Mucosa of descending colon (tissue), 3 donors: ENCODE results near the gene BBOX1. TPM values are rescaled to one million over a fixed set of nuclear protein-coding genes. Genes with fewer than 3 reads are reported as not detected.
A peak's percentile ranks its signal among the peaks of the same experiment; 100 is the strongest.

Experiments used
- ATAC-seq: fragments of 200-7000 bp; cut with Tn5 transposase; one replicate; pipeline ENCODE4 v1.9.1; 2020; ENCODE audit warnings: mild to moderate bottlenecking, moderate library complexity
- DNase-seq, 3 donors: peaks; one replicate each; pipeline ENCODE4 v3.0.0-alpha.2; 2020
- H3K36me3 ChIP-seq: fragments of 200-600 bp; one replicate; pipeline ENCODE4 v1.8.0; 2021; ENCODE audit warnings: low read depth, mild to moderate bottlenecking
- H3K4me1 ChIP-seq: fragments of 200-600 bp; one replicate; pipeline ENCODE4 v1.8.0; 2021; ENCODE audit warnings: low read depth, mild to moderate bottlenecking
- H3K4me3 ChIP-seq: fragments of 200-600 bp; one replicate; pipeline ENCODE4 v1.8.0; 2021; ENCODE audit warnings: mild to moderate bottlenecking
- H3K9me3 ChIP-seq: fragments of 200-600 bp; one replicate; pipeline ENCODE4 v1.8.0; 2021; ENCODE audit warnings: mild to moderate bottlenecking
- intact Hi-C, 2 donors: fragments of 100-400 bp; cut with DNase I in 1 of 2; cut with micrococcal nuclease in 1 of 2; formaldehyde crosslinking; loops; one replicate each; pipeline versions ENCODE4 v1.11.0 to v1.11.1; 2022; cut with DNase I, micrococcal nuclease
- total RNA-seq, 3 donors: library from RNA; stranded (reverse); fragmentation: NEBNext Ultra II Directional in 2 of 3; extraction: Animal tissue kit (Norgen Biotek cat#: 25700) in 2 of 3; gene quantifications; one replicate each; pipeline versions ENCODE4 v1.2.1 to v1.2.4, GENCODE V29; 2021 to 2023
- TF ChIP-seq, protein P1 (sequence below): fragments of 200-600 bp; IDR thresholded peaks from one replicate; pipeline ENCODE4 v1.8.0; 2022; ENCODE audit warnings: antibody characterized with exemption, mild to moderate bottlenecking
- donor health status: DM: no; HTN: no; CAD: no; lungs with moderate emphysema.
- donor health status: DM: no; HTN: no; CAD: no.
- donor health status: DM: no; HTN: yes; CAD: no.

Gene BBOX1
- total RNA-seq, 3 donors from 2014 or later: not detected

DNA sequence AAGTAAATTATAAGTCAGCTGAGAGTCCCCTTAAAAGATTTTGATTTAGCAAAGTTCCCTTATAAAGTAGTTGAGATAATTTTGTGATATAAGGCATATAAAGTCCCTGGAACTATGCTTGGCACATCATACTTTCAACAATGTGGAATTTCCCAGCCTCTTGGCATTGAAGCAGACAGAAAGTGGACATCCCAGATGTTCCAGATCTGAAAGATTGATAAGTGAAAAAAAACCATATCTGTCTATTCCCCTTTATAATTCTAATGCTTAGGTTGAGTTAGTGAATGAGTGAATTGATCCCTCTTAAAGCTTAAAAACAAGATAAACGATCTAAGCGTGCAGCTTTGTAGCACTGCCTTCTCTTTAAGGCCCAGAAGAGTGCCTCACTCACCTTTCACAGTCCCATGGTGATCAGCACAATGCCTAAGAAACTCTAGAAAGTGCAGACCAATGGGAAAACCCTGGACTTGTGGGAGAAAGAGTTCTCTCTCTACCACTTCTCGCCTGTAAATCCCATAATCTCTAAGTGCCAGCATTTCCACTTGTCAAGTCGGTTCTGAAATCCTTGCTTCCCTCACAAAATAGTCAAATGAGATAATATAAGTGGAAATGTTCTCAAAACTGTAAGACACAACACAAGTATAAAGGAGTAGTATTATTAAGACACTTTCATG lies 28.9 kb upstream of the BBOX1 start:
- H3K4me3 ChIP-seq: no peak overlapping the region
- TF ChIP-seq, protein P1, sequence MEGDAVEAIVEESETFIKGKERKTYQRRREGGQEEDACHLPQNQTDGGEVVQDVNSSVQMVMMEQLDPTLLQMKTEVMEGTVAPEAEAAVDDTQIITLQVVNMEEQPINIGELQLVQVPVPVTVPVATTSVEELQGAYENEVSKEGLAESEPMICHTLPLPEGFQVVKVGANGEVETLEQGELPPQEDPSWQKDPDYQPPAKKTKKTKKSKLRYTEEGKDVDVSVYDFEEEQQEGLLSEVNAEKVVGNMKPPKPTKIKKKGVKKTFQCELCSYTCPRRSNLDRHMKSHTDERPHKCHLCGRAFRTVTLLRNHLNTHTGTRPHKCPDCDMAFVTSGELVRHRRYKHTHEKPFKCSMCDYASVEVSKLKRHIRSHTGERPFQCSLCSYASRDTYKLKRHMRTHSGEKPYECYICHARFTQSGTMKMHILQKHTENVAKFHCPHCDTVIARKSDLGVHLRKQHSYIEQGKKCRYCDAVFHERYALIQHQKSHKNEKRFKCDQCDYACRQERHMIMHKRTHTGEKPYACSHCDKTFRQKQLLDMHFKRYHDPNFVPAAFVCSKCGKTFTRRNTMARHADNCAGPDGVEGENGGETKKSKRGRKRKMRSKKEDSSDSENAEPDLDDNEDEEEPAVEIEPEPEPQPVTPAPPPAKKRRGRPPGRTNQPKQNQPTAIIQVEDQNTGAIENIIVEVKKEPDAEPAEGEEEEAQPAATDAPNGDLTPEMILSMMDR: no peak

DNA sequence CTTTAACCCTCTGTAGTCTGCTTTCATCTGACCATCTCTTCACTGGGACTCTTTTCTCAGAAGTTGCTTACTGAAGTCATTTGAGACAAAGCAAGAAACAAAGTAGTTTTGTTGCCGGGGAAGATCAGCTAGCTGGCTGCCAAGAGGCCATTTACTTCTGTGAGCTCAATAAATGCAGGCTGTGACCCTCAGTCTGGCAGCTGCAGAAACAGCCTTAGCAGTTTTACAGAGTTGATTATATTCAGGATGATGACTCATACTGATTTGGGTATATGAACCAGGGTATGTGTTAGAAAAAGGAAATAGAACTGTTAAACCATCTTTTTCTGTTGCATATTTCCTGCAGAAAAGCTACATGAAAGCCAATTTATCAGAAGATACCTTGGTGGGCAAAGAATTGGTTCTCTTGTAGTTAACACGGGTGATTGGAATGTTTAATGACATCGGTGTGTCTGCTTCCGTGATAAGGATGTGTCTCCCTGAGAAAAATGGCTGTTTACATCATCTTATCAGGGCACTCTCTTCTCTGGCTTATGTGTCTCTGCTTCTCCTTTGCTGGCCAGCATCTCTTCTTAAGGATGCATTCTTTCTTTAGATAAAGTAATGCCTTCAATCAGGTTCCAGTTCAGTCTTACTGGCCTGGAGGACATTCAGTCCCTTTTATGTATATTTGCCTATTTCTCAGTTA lies 28.2 kb upstream of the BBOX1 start:
- ATAC-seq (peak; percentile 77), DNase-seq (peak in 1 of 3 donors; percentile 25)
- Histone ChIP-seq H3K36me3 (no peaks in the 10 kb centered on the region), H3K9me3 (no peaks in the 10 kb centered on the region), H3K4me1 (no peaks in the 10 kb centered on the region), H3K4me3 (no peak overlapping the region)
- TF ChIP-seq, protein P1: no peak
- intact Hi-C loops: no loop called here

More for the DNA sequence above, 28.9 kb upstream of the BBOX1 start:
- intact Hi-C loops: no loop called here
- ATAC-seq: no peak
- Histone ChIP-seq H3K36me3 (no peaks in the 10 kb centered on the region), H3K4me1 (no peaks in the 10 kb centered on the region), H3K9me3 (no peaks in the 10 kb centered on the region)
- DNase-seq: no peak

DNA sequence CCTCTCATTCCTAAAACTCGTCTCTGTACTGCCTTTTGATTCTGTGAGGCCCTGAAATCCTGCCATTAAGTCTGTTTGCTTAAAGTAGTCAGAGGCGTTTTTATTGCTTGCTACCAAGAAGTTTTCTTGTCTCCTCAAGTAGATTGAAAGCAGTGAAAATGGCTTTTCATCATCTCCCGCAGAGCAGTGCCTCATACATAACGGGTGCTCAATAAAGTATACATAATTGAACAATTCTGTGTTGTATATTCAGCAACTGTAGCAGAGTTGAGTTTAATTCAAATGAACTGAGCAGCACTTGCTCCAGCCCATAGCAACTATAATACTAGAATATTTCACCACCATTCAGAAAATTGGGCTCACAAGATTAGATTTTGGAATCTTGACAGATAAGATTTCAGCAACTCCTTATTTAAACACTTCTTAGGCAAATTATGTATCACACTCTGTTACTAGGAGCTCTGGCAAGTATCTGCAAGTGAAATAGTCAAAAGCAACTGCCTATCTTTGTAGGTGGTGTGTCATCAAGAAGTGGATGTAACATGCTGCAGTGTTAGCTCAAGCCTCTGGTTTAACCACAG lies 26.7 kb upstream of the BBOX1 start:
- intact Hi-C loops: no loop called here
- Histone ChIP-seq H3K4me3 (no peak overlapping the region), H3K9me3 (no peaks in the 10 kb centered on the region), H3K4me1 (no peaks in the 10 kb centered on the region), H3K36me3 (no peaks in the 10 kb centered on the region)
- TF ChIP-seq, protein P1: no peak
- ATAC-seq (no peak), DNase-seq (no peak)

DNA sequence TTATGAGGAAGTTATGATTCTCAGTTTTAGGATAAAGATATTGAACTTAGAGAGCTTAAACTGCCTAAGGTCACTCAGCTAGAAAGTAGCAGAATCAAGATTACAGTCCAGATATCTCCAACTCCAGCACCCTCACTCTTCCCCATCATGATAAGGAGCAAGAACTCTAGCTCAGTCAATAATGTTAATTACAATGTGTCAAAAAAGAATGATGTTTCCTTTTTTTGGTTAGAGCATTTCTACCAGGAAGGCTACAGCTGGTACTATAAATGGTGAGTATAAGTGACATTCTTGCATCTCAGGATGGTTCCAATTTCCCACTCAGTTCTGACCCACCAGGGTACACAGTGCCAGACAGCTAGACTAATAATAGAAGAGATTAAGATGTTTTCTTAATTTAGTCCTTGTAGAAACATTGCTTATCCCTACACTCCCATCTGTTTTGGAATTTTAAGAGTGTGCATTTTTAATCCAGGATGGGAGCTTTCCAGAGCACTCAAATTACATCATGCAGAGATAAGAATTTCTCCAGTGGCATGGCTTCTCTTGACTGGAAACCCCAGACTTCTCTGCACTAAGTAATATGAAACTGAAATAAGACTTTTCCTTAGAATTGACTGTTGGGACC lies 21.6 kb upstream of the BBOX1 start:
- Histone ChIP-seq H3K9me3 (no peaks in the 10 kb centered on the region), H3K4me3 (no peak overlapping the region), H3K36me3 (no peaks in the 10 kb centered on the region), H3K4me1 (no peaks in the 10 kb centered on the region)
- DNase-seq (no peak), ATAC-seq (no peak)
- intact Hi-C loops: no loop called here
- TF ChIP-seq, protein P1: no peak

DNA sequence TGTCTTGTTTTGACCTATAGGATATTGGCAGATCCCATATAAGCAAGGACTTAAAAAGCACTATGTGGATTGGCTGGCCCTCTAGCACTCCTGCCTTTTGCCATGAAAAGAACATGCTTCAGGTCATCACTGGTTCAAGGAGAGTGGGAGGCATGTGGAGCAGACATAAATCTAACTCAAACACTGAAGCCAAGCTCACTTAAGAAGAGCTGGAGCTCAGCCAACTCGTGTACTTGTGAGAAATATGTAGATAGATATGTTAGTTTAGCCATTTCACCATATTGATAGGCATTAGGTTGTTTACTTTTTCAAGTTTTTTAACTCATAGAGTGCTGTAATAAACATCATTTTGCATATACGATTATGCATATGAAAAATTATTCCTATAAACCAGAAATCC lies 19.9 kb upstream of the BBOX1 start:
- TF ChIP-seq, protein P1: no peak
- Histone ChIP-seq H3K4me3 (no peak overlapping the region), H3K4me1 (no peaks in the 10 kb centered on the region), H3K9me3 (no peaks in the 10 kb centered on the region), H3K36me3 (no peaks in the 10 kb centered on the region)
- DNase-seq (no peak), ATAC-seq (no peak)
- intact Hi-C loops: no loop called here
